Tibial artery (tissue), 4 donors: ENCODE measurements around the gene IFIT5.

Experiments used
- DNase-seq, 2 donors: peaks; one replicate each; pipeline ENCODE4 v3.0.0-alpha.2; 2019
- H3K27ac ChIP-seq, 2 donors: fragments of 200-600 bp; sonication (generic) in 1 of 2; 1 replicate in 1 of 2; 2 replicates in 1 of 2; pipeline ENCODE4 v1.5.1; 2018 to 2019; ENCODE audit warnings: mild to moderate bottlenecking in 1 of 2
- H3K27me3 ChIP-seq, 2 donors: fragments of 200-600 bp; sonication (generic) in 1 of 2; one replicate each; pipeline versions ENCODE4 v1.5.1 to v1.6.0; 2016 to 2019
- H3K36me3 ChIP-seq, 3 donors: fragments of 200-600 bp; sonication (generic) in 2 of 3; one replicate each; pipeline ENCODE4 v1.5.1; 2016 to 2019; ENCODE audit warnings: mild to moderate bottlenecking in 2 of 3
- H3K4me1 ChIP-seq, 4 donors: fragments of 200-600 bp; sonication (generic) in 2 of 4; 1 replicate in 3 of 4; 2 replicates in 1 of 4; pipeline ENCODE4 v1.5.1; 2016 to 2019
- H3K4me3 ChIP-seq, 2 donors: fragments of 200-600 bp; sonication (generic) in 1 of 2; 1 replicate in 1 of 2; 2 replicates in 1 of 2; pipeline ENCODE4 v1.5.1; 2018 to 2019; ENCODE audit warnings: mild to moderate bottlenecking in 2 of 2
- H3K9me3 ChIP-seq, 3 donors: fragments of 200-600 bp; sonication (generic) in 1 of 3; one replicate each; pipeline ENCODE4 v1.5.1; 2016 to 2019
- intact Hi-C: fragments of 100-400 bp; cut with DNase I; formaldehyde crosslinking; loops from one replicate; pipeline ENCODE4 v1.15.0; 2023; ENCODE audit warnings: low total_unique reads
- TF ChIP-seq, protein P1 (sequence below), 2 experiments: fragments of 200-600 bp in 1 of 2; fragments of 450-650 bp in 1 of 2; IDR thresholded peaks; one replicate each; pipeline ENCODE4 v1.5.1; 2017 to 2019; ENCODE audit warnings: antibody characterized with exemption in 2 of 2, mild to moderate bottlenecking in 1 of 2, moderate library complexity in 1 of 2

The IFIT5 gene

DNA sequence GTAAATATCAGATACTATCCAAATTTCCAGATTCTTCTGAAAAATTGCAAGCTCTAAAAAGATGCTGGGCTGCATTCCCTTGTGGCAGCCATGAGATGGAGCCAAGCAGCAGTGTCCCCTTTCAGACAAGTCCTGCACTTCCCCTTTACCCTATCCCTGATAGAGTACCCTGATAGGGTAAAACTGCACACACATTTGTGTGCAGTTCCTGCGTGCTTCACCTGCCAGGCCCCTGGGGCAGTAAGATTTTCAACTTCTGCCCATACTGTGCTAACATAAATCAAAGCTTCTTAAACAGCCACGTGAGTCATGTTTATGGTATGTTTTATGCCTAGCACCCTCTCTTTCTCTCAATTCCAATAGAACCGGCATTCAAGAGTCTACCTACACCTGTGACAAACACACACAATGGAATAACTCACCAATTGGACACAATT is 52.2 kb downstream of the IFIT5 start:
- Histone ChIP-seq H3K27me3 (no peaks in the 10 kb centered on the region), H3K36me3 (no peaks in the 10 kb centered on the region), H3K4me3 (no peak overlapping the region), H3K9me3 (no peaks in the 10 kb centered on the region), H3K4me1 (peaks cover 0 to 4% (median 0%) of the 10 kb centered on the region in 4 donors), H3K27ac (no peak overlapping the region)
- DNase-seq = no peak
- intact Hi-C loops = no loop called here
- TF ChIP-seq, protein P1, sequence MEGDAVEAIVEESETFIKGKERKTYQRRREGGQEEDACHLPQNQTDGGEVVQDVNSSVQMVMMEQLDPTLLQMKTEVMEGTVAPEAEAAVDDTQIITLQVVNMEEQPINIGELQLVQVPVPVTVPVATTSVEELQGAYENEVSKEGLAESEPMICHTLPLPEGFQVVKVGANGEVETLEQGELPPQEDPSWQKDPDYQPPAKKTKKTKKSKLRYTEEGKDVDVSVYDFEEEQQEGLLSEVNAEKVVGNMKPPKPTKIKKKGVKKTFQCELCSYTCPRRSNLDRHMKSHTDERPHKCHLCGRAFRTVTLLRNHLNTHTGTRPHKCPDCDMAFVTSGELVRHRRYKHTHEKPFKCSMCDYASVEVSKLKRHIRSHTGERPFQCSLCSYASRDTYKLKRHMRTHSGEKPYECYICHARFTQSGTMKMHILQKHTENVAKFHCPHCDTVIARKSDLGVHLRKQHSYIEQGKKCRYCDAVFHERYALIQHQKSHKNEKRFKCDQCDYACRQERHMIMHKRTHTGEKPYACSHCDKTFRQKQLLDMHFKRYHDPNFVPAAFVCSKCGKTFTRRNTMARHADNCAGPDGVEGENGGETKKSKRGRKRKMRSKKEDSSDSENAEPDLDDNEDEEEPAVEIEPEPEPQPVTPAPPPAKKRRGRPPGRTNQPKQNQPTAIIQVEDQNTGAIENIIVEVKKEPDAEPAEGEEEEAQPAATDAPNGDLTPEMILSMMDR (IDR thresholded peaks at IDR 0.05) = peak; percentile 16 to 25

DNA sequence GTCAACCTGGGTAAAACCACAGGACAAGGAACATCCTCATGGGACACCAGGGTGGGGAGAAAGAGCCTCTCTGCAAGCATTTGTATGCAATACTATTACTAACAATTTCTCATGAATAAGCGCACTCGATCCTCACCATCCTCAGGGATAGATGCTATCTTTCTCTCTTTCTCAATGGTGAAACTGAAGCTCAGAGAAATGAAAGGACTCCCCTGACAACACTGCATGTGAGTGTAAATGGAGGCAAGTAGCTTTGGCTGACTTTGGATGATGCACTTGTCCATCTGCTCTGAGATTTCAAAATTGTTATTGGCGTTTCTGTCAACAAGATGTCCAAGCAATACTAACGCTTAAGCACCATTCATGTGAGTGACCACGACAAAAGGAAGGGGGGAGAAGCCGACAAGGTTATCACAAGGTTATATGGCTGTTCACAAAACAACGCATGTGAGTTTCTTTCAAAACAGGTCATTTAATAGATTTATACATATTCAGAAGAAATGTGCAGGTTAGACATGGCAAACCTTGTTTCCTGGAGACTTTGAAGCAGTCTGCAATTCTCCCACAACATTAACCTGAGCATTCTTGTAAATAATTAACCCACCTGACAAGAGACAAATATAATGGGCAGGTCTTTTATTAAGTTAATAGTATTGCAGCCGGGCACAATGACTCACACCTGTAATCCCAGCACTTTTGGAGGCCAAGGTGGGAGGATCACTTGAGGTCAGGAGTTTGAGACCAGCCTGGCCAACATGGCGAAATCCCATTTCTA is 54.0 kb downstream of the IFIT5 start:
- peaks cover 0 to 4% (median 0%) of the 10 kb centered on the region in 4 donors for H3K4me1 ChIP-seq
- no peak for DNase-seq
- intact Hi-C loops = no loop called here

DNA sequence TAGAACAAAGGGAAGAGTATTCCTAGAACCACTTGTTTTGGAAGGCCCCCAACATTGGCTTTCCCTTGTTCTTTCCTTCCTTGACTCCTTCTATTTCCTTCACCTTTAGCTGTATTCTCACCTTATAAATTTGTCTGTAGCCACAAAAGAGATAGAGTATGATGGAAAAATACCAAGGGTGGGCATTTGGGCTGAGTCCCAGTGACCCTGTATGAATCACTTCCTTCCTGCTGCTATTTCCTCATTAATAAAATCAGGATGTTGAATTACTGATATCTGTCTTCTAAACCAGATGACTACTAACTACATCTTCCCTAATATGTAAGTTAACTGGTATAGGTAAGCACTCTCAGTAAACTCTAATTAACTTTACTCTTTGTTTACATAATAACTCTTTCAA is 55.1 kb downstream of the IFIT5 start:
- Histone ChIP-seq H3K27ac (no peak overlapping the region), H3K27me3 (no peaks in the 10 kb centered on the region), H3K36me3 (no peaks in the 10 kb centered on the region), H3K4me1 (peaks cover 0 to 4% (median 0%) of the 10 kb centered on the region in 4 donors), H3K4me3 (no peak overlapping the region), H3K9me3 (no peaks in the 10 kb centered on the region)
- intact Hi-C loops = no loop called here
- TF ChIP-seq, protein P1 (IDR thresholded peaks at IDR 0.05) = no peak
- no peak for DNase-seq

More for the DNA sequence above, 54.0 kb downstream of the IFIT5 start:
- Histone ChIP-seq H3K4me3 (no peak overlapping the region), H3K9me3 (no peaks in the 10 kb centered on the region), H3K36me3 (no peaks in the 10 kb centered on the region), H3K27ac (no peak overlapping the region), H3K27me3 (no peaks in the 10 kb centered on the region)
- TF ChIP-seq, protein P1 (IDR thresholded peaks at IDR 0.05) = no peak
